IMR-90 (cell line): Measurements from ENCODE around the gene ISM1. TPM values are rescaled to one million over a fixed set of nuclear protein-coding genes. Genes with fewer than 3 reads are reported as not detected.

Source experiments
- ATAC-seq: fragments of 200-7000 bp; cut with Tn5 transposase; 2 replicates; pipeline ENCODE4 v1.9.1; 2020; ENCODE audit warnings: low read depth, mild to moderate bottlenecking, moderate library complexity
- BruUV-seq: library from RNA; stranded (reverse); fragments of 400-500 nt; replicated peaks from 2 replicates; lab custom pipeline; 2021; lab: Mats Ljungman, UMichigan
- CTCF ChIA-PET: fragments of 300-600 bp; formaldehyde crosslinking; extraction: SDS; loops from one replicate; lab custom pipeline; 2021; ENCODE audit warnings: antibody characterized with exemption; lab: Yijun Ruan, JAX
- POLR2A ChIA-PET: fragments of 300-600 bp; sonication (Branson Sonifier 250); formaldehyde crosslinking; loops from one replicate; lab custom pipeline; 2022; ENCODE audit warnings: antibody characterized with exemption; ENCODE audit not compliant: unreplicated experiment; lab: Charles Lee
- DNase-seq: peaks from one replicate; pipeline ENCODE4 v3.0.0; 2013
- H2AFZ ChIP-seq: replicated peaks from 2 replicates; pipeline ENCODE3; 2013; ENCODE audit warnings: low read length, mild to moderate bottlenecking; ENCODE audit not compliant: poor library complexity
- H2AK5ac ChIP-seq: 2 replicates; pipeline ENCODE4 v1.6.1; 2013; ENCODE audit warnings: low read depth, low read length, inconsistent platforms
- H2AK9ac ChIP-seq: replicated peaks from 2 replicates; pipeline ENCODE3; 2013; ENCODE audit warnings: mild to moderate bottlenecking, low read depth, low read length, moderate library complexity; ENCODE audit not compliant: poor library complexity
- H2BK120ac ChIP-seq: 2 replicates; pipeline ENCODE4 v1.6.1; 2013; ENCODE audit warnings: low read depth, low read length, inconsistent platforms
- H2BK15ac ChIP-seq: 3 replicates; pipeline ENCODE4 v1.6.1; 2013; ENCODE audit warnings: low read depth, low read length, inconsistent platforms
- H2BK20ac ChIP-seq: 2 replicates; pipeline ENCODE4 v1.6.1; 2013; ENCODE audit warnings: low read depth, mild to moderate bottlenecking, inconsistent platforms, low read length, moderate library complexity
- H2BK5ac ChIP-seq: 2 replicates; pipeline ENCODE4 v1.6.1; 2013; ENCODE audit warnings: mild to moderate bottlenecking, low read depth, low read length, inconsistent platforms; ENCODE audit not compliant: poor library complexity, severe bottlenecking
- H3K14ac ChIP-seq: replicated peaks from 2 replicates; pipeline ENCODE4 v1.6.1; 2013; ENCODE audit warnings: low read depth, low read length, inconsistent platforms
- H3K18ac ChIP-seq: 2 replicates; pipeline ENCODE4 v1.6.1; 2013; ENCODE audit warnings: low read depth, low read length, control low read depth
- H3K23ac ChIP-seq: 2 replicates; pipeline ENCODE4 v1.6.1; 2013; ENCODE audit warnings: low read depth, low read length, inconsistent platforms
- H3K27ac ChIP-seq: 2 replicates; pipeline ENCODE4 v1.5.1; 2013; ENCODE audit warnings: mild to moderate bottlenecking, control low read depth, low read length; ENCODE audit not compliant: insufficient read depth
- H3K27me3 ChIP-seq: 2 replicates; pipeline ENCODE4 v1.6.1; 2013; ENCODE audit warnings: low read length; ENCODE audit not compliant: control insufficient read depth, insufficient read depth
- H3K36me3 ChIP-seq: 2 replicates; pipeline ENCODE4 v1.6.1; 2013; ENCODE audit warnings: low read length, mixed read lengths; ENCODE audit not compliant: control insufficient read depth, insufficient read depth
- H3K4ac ChIP-seq: 2 replicates; pipeline ENCODE4 v1.6.1; 2013; ENCODE audit warnings: low read depth, low read length, inconsistent platforms
- H3K4me1 ChIP-seq: 2 replicates; pipeline ENCODE4 v1.6.1; 2013; ENCODE audit warnings: low read length, mixed read lengths; ENCODE audit not compliant: control insufficient read depth, insufficient read depth
- H3K4me2 ChIP-seq: 2 replicates; pipeline ENCODE4 v1.6.1; 2013; ENCODE audit warnings: low read depth, mild to moderate bottlenecking, control low read depth, low read length, moderate library complexity
- H3K4me3 ChIP-seq: 2 replicates; pipeline ENCODE4 v1.5.1; 2013; ENCODE audit warnings: low read depth, mild to moderate bottlenecking, control low read depth, low read length, moderate library complexity; ENCODE audit not compliant: insufficient read depth
- H3K56ac ChIP-seq: 2 replicates; pipeline ENCODE4 v1.6.1; 2013; ENCODE audit warnings: low read length, inconsistent platforms; ENCODE audit not compliant: insufficient read depth; ENCODE audit errors: extremely low read depth
- H3K79me1 ChIP-seq, 2 experiments: 2 replicates each; pipeline ENCODE4 v1.6.1; 2013; ENCODE audit warnings: low read length in 2 of 2, inconsistent platforms in 1 of 2, low read depth in 1 of 2
- H3K9ac ChIP-seq: 2 replicates; pipeline ENCODE4 v1.6.1; 2013; ENCODE audit warnings: low read depth, low read length, control low read depth
- H3K9me1 ChIP-seq: 2 replicates; pipeline ENCODE4 v1.6.1; 2013; ENCODE audit warnings: low read length, inconsistent platforms; ENCODE audit not compliant: insufficient read depth
- H3K9me3 ChIP-seq: 2 replicates; pipeline ENCODE4 v1.6.1; 2013; ENCODE audit warnings: low read length; ENCODE audit not compliant: control insufficient read depth, insufficient read depth
- H4K20me1 ChIP-seq: 2 replicates; pipeline ENCODE4 v1.6.1; 2013; ENCODE audit warnings: low read length, inconsistent platforms; ENCODE audit not compliant: insufficient read depth
- H4K5ac ChIP-seq: 2 replicates; pipeline ENCODE4 v1.6.1; 2013; ENCODE audit warnings: mild to moderate bottlenecking, low read depth, low read length, control low read depth
- H4K8ac ChIP-seq, 2 experiments: 2 replicates each; pipeline ENCODE4 v1.6.1; 2013; ENCODE audit warnings: low read depth in 2 of 2, low read length in 2 of 2, control low read depth in 1 of 2, inconsistent platforms in 1 of 2
- H4K91ac ChIP-seq: 2 replicates; pipeline ENCODE4 v1.6.1; 2013; ENCODE audit warnings: low read depth, low read length, inconsistent platforms; ENCODE audit not compliant: insufficient read depth
- BHLHE40 ChIP-seq: fragments of 150-350 bp; IDR thresholded peaks from 2 replicates; pipeline ENCODE4 v1.6.1; 2016; ENCODE audit warnings: mild to moderate bottlenecking, low read depth, low read length
- CEBPB ChIP-seq: IDR thresholded peaks from 2 replicates; pipeline ENCODE4 v1.6.1; 2012; ENCODE audit warnings: low read depth, low read length, improper control_type of control experiment
- CHD1 ChIP-seq: IDR thresholded peaks from 2 replicates; pipeline ENCODE4 v1.6.1; 2012; ENCODE audit warnings: low read depth, low read length, improper control_type of control experiment
- CTCF ChIP-seq: conservative IDR thresholded peaks from 2 replicates; pipeline ENCODE4 v1.5.1; 2012; ENCODE audit warnings: mild to moderate bottlenecking, low read depth, low read length, improper control_type of control experiment
- ELK1 ChIP-seq: fragments of 150-350 bp; IDR thresholded peaks from 2 replicates; pipeline ENCODE4 v1.6.1; 2016; ENCODE audit warnings: low read depth, mild to moderate bottlenecking, low read length, moderate library complexity, borderline replicate concordance
- FOS ChIP-seq: fragments of 150-350 bp; IDR thresholded peaks from 2 replicates; pipeline ENCODE4 v1.6.1; 2016; ENCODE audit warnings: low read depth, low read length
- MAFK ChIP-seq: IDR thresholded peaks from 2 replicates; pipeline ENCODE4 v1.6.1; 2012; ENCODE audit warnings: low read depth, low read length, improper control_type of control experiment
- MAZ ChIP-seq: IDR thresholded peaks from 2 replicates; pipeline ENCODE4 v1.6.1; 2012; ENCODE audit warnings: low read depth, mild to moderate bottlenecking, low read length, improper control_type of control experiment, moderate library complexity, borderline replicate concordance
- MXI1 ChIP-seq: IDR thresholded peaks from 2 replicates; pipeline ENCODE4 v1.6.1; 2012; ENCODE audit warnings: low read depth, mild to moderate bottlenecking, low read length, moderate library complexity, borderline replicate concordance
- NFE2L2 ChIP-seq: fragments of 150-350 bp; IDR thresholded peaks from 2 replicates; pipeline ENCODE4 v1.6.1; 2016; ENCODE audit warnings: low read depth, mild to moderate bottlenecking, low read length
- POLR2A ChIP-seq: IDR thresholded peaks from 2 replicates; pipeline ENCODE4 v1.6.1; 2012; ENCODE audit warnings: mild to moderate bottlenecking, low read depth, low read length
- RAD21 ChIP-seq: IDR thresholded peaks from 2 replicates; pipeline ENCODE4 v1.6.1; 2012; ENCODE audit warnings: low read length, improper control_type of control experiment
- RCOR1 ChIP-seq: IDR thresholded peaks from 2 replicates; pipeline ENCODE4 v1.6.1; 2012; ENCODE audit warnings: mild to moderate bottlenecking, low read length, improper control_type of control experiment; ENCODE audit not compliant: insufficient replicate concordance
- RFX5 ChIP-seq: IDR thresholded peaks from 2 replicates; pipeline ENCODE4 v1.8.0; 2012; ENCODE audit warnings: low read depth, mild to moderate bottlenecking, low read length, moderate library complexity
- SMC3 ChIP-seq: fragments of 150-350 bp; IDR thresholded peaks from 2 replicates; pipeline ENCODE4 v1.6.1; 2016; ENCODE audit warnings: low read depth, mild to moderate bottlenecking, antibody characterized with exemption, low read length, moderate library complexity
- USF2 ChIP-seq: fragments of 150-350 bp; IDR thresholded peaks from 2 replicates; pipeline ENCODE4 v1.6.1; 2017; ENCODE audit warnings: mild to moderate bottlenecking, antibody characterized with exemption, low read length, low read depth
- WGBS, 2 experiments: methylation state at CpG; one replicate each; pipeline versions ENCODE4 v1.1.5 to v1.1.7; 2013; ENCODE audit warnings: missing lambda C conversion rate in 2 of 2; ENCODE audit not compliant: insufficient read length in 1 of 2; ENCODE audit errors: extremely low coverage in 2 of 2; 5-methylcytosine and 5-hydroxymethylcytosine counted together
- dilution Hi-C: fragments of 300-500 bp; cut with HindIII; formaldehyde crosslinking; loops from one replicate; pipeline ENCODE4 v1.14.3; 2018; ENCODE audit warnings: low sequenced_read_pairs; ENCODE audit not compliant: unreplicated experiment
- in situ Hi-C: fragments of 300-500 bp; cut with MboI; formaldehyde crosslinking; loops from 3 replicates; pipeline ENCODE4 v1.14.3; 2019; ENCODE audit warnings: low sequenced_read_pairs, inconsistent platforms, mixed read lengths
- intact Hi-C: fragments of 100-400 bp; cut with micrococcal nuclease; formaldehyde crosslinking; loops from 2 replicates; pipeline ENCODE4 v1.10.0; 2022
- polyA plus RNA-seq, 3 experiments: library from polyadenylated mRNA; depleted of rRNA; stranded (reverse); fragments of >200 nt; gene quantifications; 2 replicates each; pipeline ENCODE4 v1.2.3, GENCODE V29; 2012; ENCODE audit warnings: low replicate concordance in 1 of 3
- total RNA-seq: library from RNA; depleted of rRNA; stranded (reverse); fragments of >200 nt; gene quantifications from 2 replicates; pipeline ENCODE4 v1.2.3, GENCODE V29; 2012

Gene ISM1
- total and polyA plus RNA-seq, 2 of the 4 experiments (the other 2 are of a cell fraction) = not detected

- no peak overlapping the region for H3K4me2 ChIP-seq
- ATAC-seq (no peak), DNase-seq (no peak)
Observed at GRCh38 chr20:13278812-13279570, 57.9 kb downstream of the ISM1 start.

More at GRCh38 chr20:13278812-13279570, 57.9 kb downstream of the ISM1 start:
- H2AK9ac ChIP-seq = no peak overlapping the region
- no peak overlapping the region for H2BK15ac ChIP-seq
- no peak overlapping the region for H3K4ac ChIP-seq
- no peak overlapping the region for H3K56ac ChIP-seq
- H3K36me3 ChIP-seq = no peaks in the 10 kb centered on the region
- H3K4me1 ChIP-seq = no peaks in the 10 kb centered on the region
- no peak overlapping the region for H3K4me3 ChIP-seq
- H4K5ac ChIP-seq = no peak overlapping the region
- H3K27ac ChIP-seq = no peak overlapping the region
- H3K23ac ChIP-seq = no peak overlapping the region
- no peak overlapping the region for H2BK20ac ChIP-seq
- H3K79me1 ChIP-seq = no peaks in the 10 kb centered on the region
- H2AFZ ChIP-seq = no peak overlapping the region
- POLR2A ChIA-PET = no interaction called here
- no peaks in the 10 kb centered on the region for H3K9me1 ChIP-seq
- H3K18ac ChIP-seq = no peak overlapping the region
- in situ Hi-C loops (no loop called here), intact Hi-C loops (no loop called here), dilution Hi-C loops (no loop called here)
- CTCF ChIA-PET = no interaction called here
- no peak overlapping the region for H2AK5ac ChIP-seq
- TF ChIP-seq NFE2L2 (no peak), SMC3 (no peak), MAFK (no peak), RFX5 (no peak), RCOR1 (no peak), POLR2A (no peak), CHD1 (no peak), USF2 (no peak), MXI1 (no peak), FOS (no peak), RAD21 (no peak), MAZ (no peak), CTCF (no peak), BHLHE40 (no peak), CEBPB (no peak), ELK1 (no peak)
- H2BK5ac ChIP-seq = no peak overlapping the region
- no peaks in the 10 kb centered on the region; the same call in 1 of the 2 replicates for H3K27me3 ChIP-seq
- H3K9ac ChIP-seq = no peak overlapping the region
- no peak overlapping the region for H4K91ac ChIP-seq
- no peaks in the 10 kb centered on the region for H4K20me1 ChIP-seq
- no peak overlapping the region for H2BK120ac ChIP-seq
- H3K14ac ChIP-seq = no peak overlapping the region
- H3K9me3 ChIP-seq = no peaks in the 10 kb centered on the region
- no peak overlapping the region for H4K8ac ChIP-seq
- WGBS, 2 experiments = no CpG with 5 or more reads among the region's 5 CpGs
- no TSS peak for BruUV-seq
